Ishikawa (cell line): ENCODE results near the gene RPP25.
A peak's percentile ranks its signal among the peaks of the same experiment; 100 is the strongest.

Experiments used
- CEBPB ChIP-seq: IDR thresholded peaks from 2 replicates; pipeline ENCODE4 v1.6.1; 2012
- CREB1 ChIP-seq: IDR thresholded peaks from 2 replicates; pipeline ENCODE4 v1.6.1; 2012; ENCODE audit warnings: low read depth
- EGR1 ChIP-seq: IDR thresholded peaks from 2 replicates; pipeline ENCODE4 v1.6.1; 2012
- EP300 ChIP-seq: IDR thresholded peaks from 2 replicates; pipeline ENCODE4 v1.6.1; 2012; ENCODE audit warnings: borderline replicate concordance
- FOXM1 ChIP-seq: IDR thresholded peaks from 2 replicates; pipeline ENCODE4 v1.6.1; 2012; ENCODE audit warnings: low read depth, borderline replicate concordance
- MAX ChIP-seq: IDR thresholded peaks from 2 replicates; pipeline ENCODE4 v1.6.1; 2012
- NFIC ChIP-seq: IDR thresholded peaks from 2 replicates; pipeline ENCODE4 v1.6.1; 2012
- RAD21 ChIP-seq: IDR thresholded peaks from 2 replicates; pipeline ENCODE4 v1.6.1; 2012; ENCODE audit warnings: low read depth
- REST ChIP-seq: IDR thresholded peaks from 2 replicates; pipeline ENCODE4 v1.6.1; 2012; ENCODE audit warnings: low read depth, mild to moderate bottlenecking
- TAF1 ChIP-seq: IDR thresholded peaks from 2 replicates; pipeline ENCODE4 v1.6.1; 2012; ENCODE audit warnings: low read depth, mild to moderate bottlenecking
- TCF12 ChIP-seq: IDR thresholded peaks from 2 replicates; pipeline ENCODE4 v1.6.1; 2012; ENCODE audit warnings: low read depth
- TEAD4 ChIP-seq: IDR thresholded peaks from 2 replicates; pipeline ENCODE4 v1.6.1; 2012
- USF1 ChIP-seq: IDR thresholded peaks from 2 replicates; pipeline ENCODE4 v1.6.1; 2012
- YY1 ChIP-seq: IDR thresholded peaks from 2 replicates; pipeline ENCODE4 v1.6.1; 2012; ENCODE audit warnings: low read depth
- ZBTB7A ChIP-seq: IDR thresholded peaks from 2 replicates; pipeline ENCODE4 v1.6.1; 2012; ENCODE audit warnings: low read depth

Gene RPP25

GRCh38 chr15:74950078-74950908 lies 6.3 kb downstream of the RPP25 start:
- TF ChIP-seq EGR1 (no peak), FOXM1 (no peak), REST (no peak), TAF1 (no peak), USF1 (no peak), CEBPB (peak; percentile 92), RAD21 (peak; percentile 98), EP300 (no peak), YY1 (no peak), ZBTB7A (no peak)

- peak; percentile 22; the same call in 1 of the 2 replicates for TF ChIP-seq NFIC
- TF ChIP-seq EP300 = no peak; the same call in 1 of the 2 replicates
- peak; percentile 95 for TF ChIP-seq USF1
- no peak for TF ChIP-seq RAD21
- no peak; the same call in 1 of the 2 replicates for TF ChIP-seq TEAD4
- no peak for TF ChIP-seq CEBPB
- TF ChIP-seq REST = no peak
- TF ChIP-seq YY1 = peak; percentile 84; the same call in 1 of the 2 replicates
- peak; percentile 91 for TF ChIP-seq EGR1
- TF ChIP-seq MAX = peak; percentile 16
- peak; percentile 88 for TF ChIP-seq ZBTB7A
- no peak for TF ChIP-seq CREB1
- peak; percentile 47; the same call in 1 of the 2 replicates for TF ChIP-seq TCF12
- TF ChIP-seq FOXM1 = no peak
- TF ChIP-seq TAF1 = peak; percentile 57
These were observed 18.8 kb downstream of the RPP25 start, which contains the start of gene COX5A for GRCh38 chr15:74937590-74938371. Gene COX5A (minus strand): TSS chr15:74938073. CDS start chr15:74938014, 59 bp downstream.

GRCh38 chr15:74937272-74937589 lies 19.3 kb downstream of the RPP25 start:
- no peak for TF ChIP-seq EP300
- TF ChIP-seq MAX = peak; percentile 64
- no peak for TF ChIP-seq YY1
- TF ChIP-seq FOXM1 = no peak

- no peak for TF ChIP-seq FOXM1
- no peak for TF ChIP-seq TCF12
- TF ChIP-seq ZBTB7A = no peak
- TF ChIP-seq NFIC = no peak
- TF ChIP-seq TAF1 = no peak
- TF ChIP-seq CREB1 = no peak
- TF ChIP-seq CEBPB = no peak
- no peak for TF ChIP-seq YY1
These were observed 23.0 kb downstream of the RPP25 start for GRCh38 chr15:74933573-74933972.

- TF ChIP-seq MAX = no peak
These were observed 27.8 kb downstream of the RPP25 start for GRCh38 chr15:74928771-74929198.
